ENCODE data around the gene PIGS. TPM values are rescaled to one million over a fixed set of nuclear protein-coding genes. Genes with fewer than 3 reads are reported as not detected.

Gene PIGS
- total and polyA plus RNA-seq, 9 of the 15 experiments (the other 6 are each of a cell fraction or from before 2014, with no cell fraction given): 47.5 to 138 (median 57.6) TPM

- TF ChIP-seq ARID1B (IDR thresholded peaks at IDR 0.05) (peak; percentile 27; the same call in 1 of the 2 replicates), ZSCAN29 (IDR thresholded peaks at IDR 0.05) (no peak), USF1 (CRISPR knock-in tag; IDR thresholded peaks at IDR 0.05) (peak; percentile 82), VEZF1 (CRISPR knock-in tag; IDR thresholded peaks at IDR 0.05) (peak; percentile 67), MAX (CRISPR knock-in tag; IDR thresholded peaks at IDR 0.05) (peak; percentile 94), E2F3 (CRISPR knock-in tag; IDR thresholded peaks at IDR 0.05) (0 out of 2 replicates have a peak, but pooled peaks have one; percentile 10), PHB2 (IDR thresholded peaks at IDR 0.05; ENCODE audit: low read depth) (peak; percentile 13; the same call in 1 of the 2 replicates), RREB1 (CRISPR knock-in tag; IDR thresholded peaks at IDR 0.05) (peak; percentile 62; the same call in 1 of the 2 replicates), FOXK2 (conservative IDR thresholded peaks at IDR 0.05 in 1 of 2, IDR thresholded peaks at IDR 0.05 in 1 of 2; ENCODE audit: low read depth in 2 of 2) (peak; percentile 31; a peak in 2 of 4 replicates), NFRKB (IDR thresholded peaks at IDR 0.05; ENCODE audit: low read depth) (peak; percentile 75; the same call in 1 of the 2 replicates), ZNF75A (CRISPR knock-in tag; IDR thresholded peaks at IDR 0.05) (no peak; the same call in 1 of the 2 replicates), EP400 (IDR thresholded peaks at IDR 0.05) (peak; percentile 90), HDAC2 (IDR thresholded peaks at IDR 0.05) (peak; percentile 72; the same call in 1 of the 2 replicates), TRIM24 (IDR thresholded peaks at IDR 0.05) (0 out of 4 replicates have a peak, but pooled peaks of 1 of the 2 experiments have one; percentile 14), POLR2H (tag; IDR thresholded peaks at IDR 0.05; ENCODE audit: low read depth) (peak; percentile 91), KAT2B (IDR thresholded peaks at IDR 0.05; ENCODE audit: low read depth, low read length) (no peak), HNRNPLL (IDR thresholded peaks at IDR 0.05; ENCODE audit: low read depth, low read length, poor library complexity, severe bottlenecking) (peak; percentile 57), ZEB2 (IDR thresholded peaks at IDR 0.05) (no peak), ZNF282 (CRISPR knock-in tag; IDR thresholded peaks at IDR 0.05) (no peak)
These were observed 5.6 kb upstream of the PIGS start, which contains the start of gene ALDOC (continued) for GRCh38 chr17:28576758-28577465.
